Kidney (tissue), 14 donors: ENCODE results near the gene SLC46A1. TPM values are rescaled to one million over a fixed set of nuclear protein-coding genes. Genes with fewer than 3 reads are reported as not detected.

Experiments used
- DNase-seq, 5 donors: peaks; one replicate each; pipeline ENCODE4 v3.0.0-alpha.2; 2013 to 2020
- FAIRE-seq: peaks from 2 replicates; lab custom pipeline; 2012; peaks lifted over from hg19 to GRCh38; lab: Jason Lieb, UNC
- H3K27ac ChIP-seq, 2 donors: one replicate each; pipeline ENCODE4 v1.7.0; 2013; ENCODE audit warnings: low read depth in 2 of 2, low read length in 2 of 2, inconsistent platforms in 1 of 2
- H3K27me3 ChIP-seq: one replicate; pipeline ENCODE4 v1.7.1; 2013; ENCODE audit warnings: low read length, inconsistent platforms; ENCODE audit not compliant: control insufficient read depth, insufficient read depth
- H3K36me3 ChIP-seq, 3 donors: one replicate each; pipeline versions ENCODE4 v1.7.0 to v1.7.1; 2013; ENCODE audit warnings: low read length in 3 of 3, control low read depth in 1 of 3, inconsistent platforms in 1 of 3; ENCODE audit not compliant: insufficient read depth in 3 of 3, control insufficient read depth in 2 of 3
- H3K4me1 ChIP-seq, 3 donors: one replicate each; pipeline versions ENCODE4 v1.7.0 to v1.7.1; 2013; ENCODE audit warnings: low read length in 3 of 3, inconsistent platforms in 1 of 3, low read depth in 1 of 3; ENCODE audit not compliant: control insufficient read depth in 2 of 3, insufficient read depth in 2 of 3
- H3K4me3 ChIP-seq, 3 donors: one replicate each; pipeline versions ENCODE4 v1.7.0 to v1.8.1; 2013; ENCODE audit warnings: low read length in 3 of 3, control low read depth in 1 of 3, inconsistent platforms in 1 of 3
- H3K9ac ChIP-seq, 3 donors: one replicate each; pipeline versions ENCODE4 v1.7.0 to v1.7.1; 2013; ENCODE audit warnings: low read length in 3 of 3, control low read depth in 1 of 3, inconsistent platforms in 1 of 3
- H3K9me3 ChIP-seq, 3 donors: one replicate each; pipeline versions ENCODE4 v1.7.0 to v1.7.1; 2013; ENCODE audit warnings: low read length in 3 of 3, control low read depth in 1 of 3, inconsistent platforms in 1 of 3; ENCODE audit not compliant: control insufficient read depth in 2 of 3, insufficient read depth in 1 of 3
- intact Hi-C: fragments of 100-400 bp; cut with DNase I; formaldehyde crosslinking; loops from one replicate; pipeline ENCODE4 v1.11.1; 2022
- polyA plus RNA-seq: library from polyadenylated mRNA; stranded (reverse); fragments of 350-450 nt; fragmentation: Illumina TruSeq; extraction: RNeasy Lipid Tissue Mini Kit (QIAGEN cat#74804); gene quantifications from one replicate; pipeline ENCODE4 v1.2.3, GENCODE V29; 2014; ENCODE audit warnings: low read depth, low replicate concordance; ENCODE audit not compliant: insufficient read depth
- total RNA-seq: library from RNA; stranded (reverse); fragmentation: NEBNext Ultra II Directional; extraction: Animal tissue kit (Norgen Biotek cat#: 25700); gene quantifications from one replicate; pipeline ENCODE4 v1.2.1, GENCODE V29; 2021
- TF ChIP-seq, protein P1 (sequence below): IDR thresholded peaks from 3 replicates; pipeline ENCODE4 v1.5.1; 2012; ENCODE audit warnings: mild to moderate bottlenecking, moderate library complexity, borderline replicate concordance; ENCODE audit not compliant: insufficient read depth; ENCODE audit errors: extremely low read depth
- donor health status: control.
- donor health status: control.
- donor health status: control.
- donor health status: control.
- donor health status: control.
- donor health status: DM: yes; HTN: yes; CAD: no.
- donor health status: Normal renal cell carcinoma (clear cell type).

The SLC46A1 gene
- total and polyA plus RNA-seq, 2 donors from 2014 or later: 9.7 to 14.7 TPM

DNA sequence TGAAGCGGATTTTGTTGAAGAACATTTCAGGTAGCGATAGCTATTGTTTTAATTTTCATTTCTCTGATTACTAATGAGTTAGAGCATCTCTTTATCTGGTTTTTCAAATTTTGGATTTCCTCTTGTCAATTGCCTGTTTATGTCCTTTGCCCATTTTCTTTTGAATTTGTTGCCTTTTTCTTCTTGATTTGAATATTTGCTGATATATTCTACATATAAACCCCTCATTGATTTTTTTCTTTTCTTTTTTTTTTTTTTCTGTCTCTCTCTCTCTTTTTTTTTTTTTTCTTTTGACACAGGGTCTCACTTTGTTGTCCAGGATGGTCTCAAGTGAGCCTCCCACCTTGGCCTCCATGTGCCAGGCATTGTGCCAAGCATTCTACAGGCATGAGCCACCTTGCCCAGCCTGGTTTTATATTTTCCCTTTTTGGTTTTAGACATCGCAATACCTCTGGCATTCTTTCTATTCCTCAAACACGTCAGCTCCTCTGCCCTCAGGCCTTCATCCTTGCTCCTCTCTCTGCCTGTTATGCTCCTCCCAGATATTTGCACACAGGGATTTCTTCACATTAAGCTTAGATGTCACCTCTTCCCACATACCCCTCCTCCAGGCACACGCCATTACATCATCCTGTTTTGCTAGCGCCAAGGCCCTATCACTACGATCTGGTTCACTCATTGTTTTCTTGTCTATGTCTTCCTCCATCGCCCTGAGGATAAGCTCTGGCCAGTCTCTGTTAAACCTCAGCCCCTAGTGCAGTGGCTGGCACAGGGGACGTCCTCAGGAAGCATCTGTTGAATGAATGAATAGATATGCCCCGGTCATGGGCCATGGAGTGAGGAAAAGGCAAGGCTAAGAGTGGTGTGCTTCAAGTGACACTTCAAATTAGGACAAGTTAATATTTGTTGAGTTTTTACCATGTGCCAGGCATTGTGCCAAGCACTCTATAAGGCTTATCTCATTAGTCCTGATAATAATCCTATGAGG, 25.9 kb downstream of the SLC46A1 start:
- Histone ChIP-seq H3K9me3 (no peaks in the 10 kb centered on the region), H3K27ac (no peak overlapping the region), H3K4me3 (no peak overlapping the region), H3K36me3 (no peaks in the 10 kb centered on the region), H3K27me3 (peaks cover 2% of the 10 kb centered on the region), H3K9ac (no peak overlapping the region), H3K4me1 (peaks cover 0 to 13% (median 0%) of the 10 kb centered on the region in 3 donors)
- DNase-seq (no peak), FAIRE-seq (no peak)
- intact Hi-C loops: no loop called here
- TF ChIP-seq, protein P1, sequence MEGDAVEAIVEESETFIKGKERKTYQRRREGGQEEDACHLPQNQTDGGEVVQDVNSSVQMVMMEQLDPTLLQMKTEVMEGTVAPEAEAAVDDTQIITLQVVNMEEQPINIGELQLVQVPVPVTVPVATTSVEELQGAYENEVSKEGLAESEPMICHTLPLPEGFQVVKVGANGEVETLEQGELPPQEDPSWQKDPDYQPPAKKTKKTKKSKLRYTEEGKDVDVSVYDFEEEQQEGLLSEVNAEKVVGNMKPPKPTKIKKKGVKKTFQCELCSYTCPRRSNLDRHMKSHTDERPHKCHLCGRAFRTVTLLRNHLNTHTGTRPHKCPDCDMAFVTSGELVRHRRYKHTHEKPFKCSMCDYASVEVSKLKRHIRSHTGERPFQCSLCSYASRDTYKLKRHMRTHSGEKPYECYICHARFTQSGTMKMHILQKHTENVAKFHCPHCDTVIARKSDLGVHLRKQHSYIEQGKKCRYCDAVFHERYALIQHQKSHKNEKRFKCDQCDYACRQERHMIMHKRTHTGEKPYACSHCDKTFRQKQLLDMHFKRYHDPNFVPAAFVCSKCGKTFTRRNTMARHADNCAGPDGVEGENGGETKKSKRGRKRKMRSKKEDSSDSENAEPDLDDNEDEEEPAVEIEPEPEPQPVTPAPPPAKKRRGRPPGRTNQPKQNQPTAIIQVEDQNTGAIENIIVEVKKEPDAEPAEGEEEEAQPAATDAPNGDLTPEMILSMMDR: no peak

DNA sequence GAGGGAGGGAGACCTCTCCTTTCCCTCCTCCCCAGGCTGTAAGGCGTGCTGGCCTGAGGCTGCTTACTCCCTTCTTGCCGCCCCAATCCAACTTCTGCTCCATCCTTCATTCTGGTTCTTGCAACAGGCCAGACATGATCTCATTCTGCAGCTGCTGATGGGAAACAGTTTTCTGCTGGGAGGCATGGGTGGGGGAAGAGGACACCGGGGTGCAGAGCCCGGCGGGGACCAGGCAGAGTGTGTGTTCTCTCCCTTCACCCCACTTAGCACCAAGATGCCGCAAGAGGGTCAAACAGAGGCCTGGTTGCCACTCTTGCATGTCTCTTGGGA, 33.1 kb downstream of the SLC46A1 start:
- intact Hi-C loops: no loop called here
- H3K27me3 ChIP-seq: no peaks in the 10 kb centered on the region
- DNase-seq: no peak
- TF ChIP-seq, protein P1: no peak
- H3K9ac ChIP-seq: no peak overlapping the region
- no peaks in the 10 kb centered on the region for H3K36me3 ChIP-seq
- peaks cover 0 to 17% (median 3%) of the 10 kb centered on the region in 3 donors for H3K4me1 ChIP-seq
- no peaks in the 10 kb centered on the region for H3K9me3 ChIP-seq
- H3K4me3 ChIP-seq: no peak overlapping the region
- no peak for FAIRE-seq
- H3K27ac ChIP-seq: no peak overlapping the region

DNA sequence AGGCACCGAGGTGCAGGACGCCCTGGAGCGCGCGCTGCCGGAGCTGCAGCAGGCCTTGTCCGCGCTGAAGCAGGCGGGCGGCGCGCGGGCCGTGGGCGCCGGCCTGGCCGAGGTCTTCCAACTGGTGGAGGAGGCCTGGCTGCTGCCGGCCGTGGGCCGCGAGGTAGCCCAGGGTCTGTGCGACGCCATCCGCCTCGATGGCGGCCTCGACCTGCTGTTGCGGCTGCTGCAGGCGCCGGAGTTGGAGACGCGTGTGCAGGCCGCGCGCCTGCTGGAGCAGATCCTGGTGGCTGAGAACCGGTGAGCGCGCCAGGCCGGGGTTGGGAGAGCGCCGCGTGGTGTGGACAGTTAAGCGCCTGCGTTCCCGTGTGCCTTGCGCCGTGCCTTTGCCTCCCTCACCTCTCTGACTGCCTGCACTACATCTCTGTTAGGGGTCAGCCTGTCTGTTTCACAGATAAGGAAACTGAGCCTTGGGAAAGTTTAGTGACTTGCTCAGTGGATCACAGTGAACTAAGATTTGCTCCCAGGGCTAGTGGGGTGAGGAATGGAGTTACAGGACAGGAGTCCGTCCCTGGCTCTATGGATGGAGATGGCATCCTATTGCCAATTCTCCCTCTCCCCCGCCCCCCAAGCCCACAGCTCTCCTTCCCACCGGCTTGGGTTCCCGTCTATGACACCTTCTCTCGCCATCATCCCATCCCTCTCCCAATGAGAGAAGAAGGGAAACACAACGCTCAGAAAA, 33.6 kb downstream of the SLC46A1 start:
- Histone ChIP-seq H3K4me1 (peaks cover 0 to 17% (median 3%) of the 10 kb centered on the region in 3 donors), H3K9ac (peak overlapping the region in 1 of 3 donors; percentile 34), H3K36me3 (no peaks in the 10 kb centered on the region), H3K27ac (no peak overlapping the region), H3K4me3 (peak overlapping the region; percentile 23 to 59 (median 42)), H3K27me3 (no peaks in the 10 kb centered on the region), H3K9me3 (no peaks in the 10 kb centered on the region)
- TF ChIP-seq, protein P1: no peak
- intact Hi-C loops: no loop called here
- DNase-seq (peak in 2 of 5 donors; percentile 46 to 86), FAIRE-seq (no peak)
